Cardiac fibroblast (primary cell): ENCODE data around the gene CTDSPL2.
"Not testable (repeated sequence)": the region's sequence is repeated elsewhere in the genome, so short reads cannot be mapped to it uniquely, and the experiment has no call there.

ENCODE experiments used
- DNase-seq, 2 donors: peaks; one replicate each; pipeline versions ENCODE4 v3.0.0 to v3.0.0-alpha.2; 2010; ENCODE audit warnings: low read depth in 2 of 2
- H3K4me3 ChIP-seq, 2 donors: replicated peaks in 1 of 2; 1 replicate in 1 of 2; 2 replicates in 1 of 2; pipeline ENCODE4 v1.5.1; 2011; ENCODE audit warnings: low read depth in 2 of 2, low read length in 2 of 2, mild to moderate bottlenecking in 2 of 2, moderate library complexity in 1 of 2
- CTCF ChIP-seq: IDR thresholded peaks from one replicate; pipeline ENCODE4 v1.5.1; 2011; ENCODE audit warnings: low read depth, mild to moderate bottlenecking, low read length, inconsistent platforms

CTDSPL2 gene

GRCh38 chr15:44447772-44448376, 20.4 kb downstream of the CTDSPL2 start:
- no peak for DNase-seq
- no peak overlapping the region for H3K4me3 ChIP-seq
- no peak for TF ChIP-seq CTCF

GRCh38 chr15:44450172-44450571, 22.7 kb downstream of the CTDSPL2 start:
- no peak overlapping the region for H3K4me3 ChIP-seq
- no peak for DNase-seq
- no peak for TF ChIP-seq CTCF

GRCh38 chr15:44453578-44454283, 26.3 kb downstream of the CTDSPL2 start:
- H3K4me3 ChIP-seq, DNase-seq: not testable (repeated sequence)

- no peak overlapping the region for H3K4me3 ChIP-seq
- no peak for DNase-seq
- no peak for TF ChIP-seq CTCF
Observed at GRCh38 chr15:44458429-44458828, 31.0 kb downstream of the CTDSPL2 start.

GRCh38 chr15:44468709-44469385, 41.4 kb downstream of the CTDSPL2 start:
- H3K4me3 ChIP-seq: no peak overlapping the region
- DNase-seq: peak; percentile 29 to 86
- no peak for TF ChIP-seq CTCF

GRCh38 chr15:44471885-44472455, 44.5 kb downstream of the CTDSPL2 start:
- DNase-seq: no peak
- H3K4me3 ChIP-seq: no peak overlapping the region
- no peak for TF ChIP-seq CTCF

- no peak overlapping the region for H3K4me3 ChIP-seq
- no peak for TF ChIP-seq CTCF
- DNase-seq: no peak
Observed at GRCh38 chr15:44479343-44479742, 51.9 kb downstream of the CTDSPL2 start.
